ENCODE measurements around the gene LY6G5C. TPM values are rescaled to one million over a fixed set of nuclear protein-coding genes. Genes with fewer than 3 reads are reported as not detected.

The LY6G5C gene
- total and polyA plus RNA-seq, 9 of the 15 experiments (the other 6 are each of a cell fraction or from before 2014, with no cell fraction given) = 0.10 to 0.67 (median 0.46) TPM; not detected in 4

- no TSS peak for BruUV-seq (replicated peaks)
- Histone ChIP-seq H3K4me3 (no peak overlapping the region), H3K4me1 (replicated peaks in 1 of 2; ENCODE audit: control insufficient read depth in 2 of 2, insufficient read depth in 2 of 2, low read length in 2 of 2) (peaks cover 9 to 12% of the 10 kb centered on the region in 2 experiments), H3K27ac (ENCODE audit: extremely low read depth, low read depth, low read length) (no peak overlapping the region), H3K4me2 (ENCODE audit: insufficient read depth, low read length) (peak overlapping the region; percentile 39), H3K27me3 (ENCODE audit: control insufficient read depth in 2 of 2, insufficient read depth in 2 of 2, low read length in 2 of 2) (no peaks in the 10 kb centered on the region), H3K9ac (ENCODE audit: insufficient read depth in 1 of 2, low read depth in 2 of 2, low read length in 2 of 2) (peak overlapping the region; percentile 16 to 70; a peak in 2 of 4 replicates), H2AFZ (ENCODE audit: low read depth, low read length) (peak overlapping the region; percentile 79), H3K9me1 (ENCODE audit: control insufficient read depth, insufficient read depth, low read length) (no peaks in the 10 kb centered on the region), H3K9me3 (replicated peaks; ENCODE audit: control insufficient read depth, insufficient read depth, low read depth, low read length) (no peaks in the 10 kb centered on the region), H3K36me3 (ENCODE audit: control insufficient read depth, insufficient read depth, low read length) (peaks cover 21% of the 10 kb centered on the region), H3K79me2 (ENCODE audit: control insufficient read depth, insufficient read depth, low read length) (no peaks in the 10 kb centered on the region), H4K20me1 (replicated peaks; ENCODE audit: control insufficient read depth, insufficient read depth, low read length) (no peaks in the 10 kb centered on the region)
- WGBS (ENCODE audit: insufficient coverage, low coverage, missing lambda C conversion rate) = 6% methylated on average over 6 of the region's 6 CpGs
- peak; percentile 38 for ATAC-seq
- peak; percentile 29 for FAIRE-seq
- in situ Hi-C loops (cut with MboI) = no loop called here
- intact Hi-C loops (cut with micrococcal nuclease) = no loop called here
- ChIA-PET CTCF (ENCODE audit: low intra/inter-chr PET ratio) (interaction anchor here (0.5 kb wide), 1 partner anchor 11 kb away, joined by 5 read pairs; the partner anchor contains the start of gene CSNK2B), POLR2A (interaction anchor here (1.9 to 2.5 kb wide), 3 partner anchors 12 to 17 kb away, joined by 8 to 33 read pairs (median 14); partner anchors contain the start of genes CSNK2B and GPANK1)
- DNase-seq (ENCODE audit: extremely low read depth in 1 of 4, low spot score in 3 of 4) = peak in 3 of 4 experiments; percentile 53 to 73 (median 71)
- TF ChIP-seq GTF2A2 (tag; IDR thresholded peaks at IDR 0.05) (no peak), ZNF584 (CRISPR knock-in tag; IDR thresholded peaks at IDR 0.05; ENCODE audit: low read depth) (no peak), FOXA3 (CRISPR knock-in tag; conservative IDR thresholded peaks at IDR 0.05 in 1 of 2, IDR thresholded peaks at IDR 0.05 in 1 of 2) (peak in 1 of 2 experiments; percentile 37; a peak in 1 of 4 replicates), ZNF586 (CRISPR knock-in tag; conservative IDR thresholded peaks at IDR 0.05) (no peak), TBP (optimal IDR thresholded peaks at IDR 0.05; ENCODE audit: low read depth, low read length) (no peak), CREB5 (CRISPR knock-in tag; IDR thresholded peaks at IDR 0.05) (no peak), CTBP1 (IDR thresholded peaks at IDR 0.05; ENCODE audit: borderline replicate concordance) (no peak), CTCFL (IDR thresholded peaks at IDR 0.05; ENCODE audit: borderline replicate concordance, insufficient read depth, low read depth, low read length, poor library complexity, severe bottlenecking) (no peak), KDM2B (CRISPR knock-in tag; IDR thresholded peaks at IDR 0.05) (no peak), HNRNPLL (IDR thresholded peaks at IDR 0.05; ENCODE audit: low read depth, low read length, poor library complexity, severe bottlenecking) (no peak), ZBED1 (IDR thresholded peaks at IDR 0.05) (no peak), HMG20A (CRISPR knock-in tag; conservative IDR thresholded peaks at IDR 0.05) (no peak), NR2F6 (CRISPR knock-in tag; IDR thresholded peaks at IDR 0.05) (no peak), HSF4 (CRISPR knock-in tag; IDR thresholded peaks at IDR 0.05; ENCODE audit: borderline replicate concordance) (no peak), THRAP3 (IDR thresholded peaks at IDR 0.05; ENCODE audit: borderline replicate concordance) (no peak), SIRT6 (IDR thresholded peaks at IDR 0.05; ENCODE audit: low read depth, low read length) (no peak), ZFP36 (IDR thresholded peaks at IDR 0.05; ENCODE audit: low read depth, low read length, partially characterized antibody) (no peak)
- TF ChIP-seq, protein P1, sequence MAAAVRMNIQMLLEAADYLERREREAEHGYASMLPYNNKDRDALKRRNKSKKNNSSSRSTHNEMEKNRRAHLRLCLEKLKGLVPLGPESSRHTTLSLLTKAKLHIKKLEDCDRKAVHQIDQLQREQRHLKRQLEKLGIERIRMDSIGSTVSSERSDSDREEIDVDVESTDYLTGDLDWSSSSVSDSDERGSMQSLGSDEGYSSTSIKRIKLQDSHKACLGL (CRISPR knock-in tag; IDR thresholded peaks at IDR 0.05; ENCODE audit: borderline replicate concordance, poor library complexity, severe bottlenecking) = no peak
Observed at GRCh38 chr6:31676904-31677303, 4.0 kb downstream of the LY6G5C start.
